Transverse colon (tissue), 3 donors: ENCODE measurements around the gene MEN1.

Experiments
- POLR2A ChIP-seq: fragments of 450-650 bp; IDR thresholded peaks from one replicate; pipeline ENCODE4 v1.6.1; 2016; ENCODE audit warnings: antibody characterized with exemption, mild to moderate bottlenecking, moderate library complexity
- TF ChIP-seq, protein P1 (sequence below), 5 experiments: fragments of 200-600 bp in 3 of 5; fragments of 450-650 bp in 2 of 5; sonication (generic) in 3 of 5; IDR thresholded peaks; 1 replicate in 2 of 5; 2 replicates in 3 of 5; pipeline ENCODE4 v1.5.1; 2016 to 2017; ENCODE audit warnings: antibody characterized with exemption in 5 of 5, inconsistent platforms in 3 of 5, mild to moderate bottlenecking in 2 of 5, moderate library complexity in 1 of 5

DNA sequence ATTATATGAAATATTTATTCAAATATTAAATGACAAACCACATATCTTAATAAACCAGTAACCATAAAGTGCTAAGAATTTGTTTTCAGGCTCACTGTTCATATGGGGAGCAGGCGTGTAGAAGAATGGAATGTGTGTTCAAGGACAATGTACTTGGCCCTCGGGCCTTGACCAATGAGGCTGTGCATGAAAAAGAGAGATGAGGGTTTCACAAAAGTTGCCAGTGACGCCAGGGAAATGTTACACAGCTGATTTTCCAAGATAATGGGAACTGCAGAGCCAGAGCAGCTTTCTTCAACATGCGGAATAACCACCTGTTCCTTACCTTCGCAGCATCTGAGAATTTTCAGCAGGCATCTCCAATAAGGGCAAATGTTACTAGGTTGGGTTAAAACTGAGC is 36.2 kb downstream of the MEN1 start:
- TF ChIP-seq POLR2A: no peak
- TF ChIP-seq, protein P1, sequence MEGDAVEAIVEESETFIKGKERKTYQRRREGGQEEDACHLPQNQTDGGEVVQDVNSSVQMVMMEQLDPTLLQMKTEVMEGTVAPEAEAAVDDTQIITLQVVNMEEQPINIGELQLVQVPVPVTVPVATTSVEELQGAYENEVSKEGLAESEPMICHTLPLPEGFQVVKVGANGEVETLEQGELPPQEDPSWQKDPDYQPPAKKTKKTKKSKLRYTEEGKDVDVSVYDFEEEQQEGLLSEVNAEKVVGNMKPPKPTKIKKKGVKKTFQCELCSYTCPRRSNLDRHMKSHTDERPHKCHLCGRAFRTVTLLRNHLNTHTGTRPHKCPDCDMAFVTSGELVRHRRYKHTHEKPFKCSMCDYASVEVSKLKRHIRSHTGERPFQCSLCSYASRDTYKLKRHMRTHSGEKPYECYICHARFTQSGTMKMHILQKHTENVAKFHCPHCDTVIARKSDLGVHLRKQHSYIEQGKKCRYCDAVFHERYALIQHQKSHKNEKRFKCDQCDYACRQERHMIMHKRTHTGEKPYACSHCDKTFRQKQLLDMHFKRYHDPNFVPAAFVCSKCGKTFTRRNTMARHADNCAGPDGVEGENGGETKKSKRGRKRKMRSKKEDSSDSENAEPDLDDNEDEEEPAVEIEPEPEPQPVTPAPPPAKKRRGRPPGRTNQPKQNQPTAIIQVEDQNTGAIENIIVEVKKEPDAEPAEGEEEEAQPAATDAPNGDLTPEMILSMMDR (IDR thresholded peaks at IDR 0.05): no peak
